H9 (cell line): ENCODE measurements around the gene BANP. TPM values are rescaled to one million over a fixed set of nuclear protein-coding genes. Genes with fewer than 3 reads are reported as not detected.

ENCODE experiments used
- DNase-seq: peaks from one replicate; pipeline ENCODE4 v3.0.0-alpha.2; 2017
- H2AFZ ChIP-seq: one replicate; pipeline ENCODE4 v1.6.1; 2013; ENCODE audit warnings: mild to moderate bottlenecking, low read length, control low read depth, moderate library complexity
- H2AK5ac ChIP-seq: 2 replicates; pipeline ENCODE4 v1.6.1; 2013; ENCODE audit warnings: low read length, control low read depth, mixed read lengths; ENCODE audit not compliant: insufficient read length
- H2BK120ac ChIP-seq: one replicate; pipeline ENCODE4 v1.6.1; 2013; ENCODE audit warnings: low read depth, mild to moderate bottlenecking, low read length, control low read depth, inconsistent platforms; ENCODE audit not compliant: poor library complexity, severe bottlenecking
- H2BK12ac ChIP-seq: 2 replicates; pipeline ENCODE4 v1.6.1; 2013; ENCODE audit warnings: low read length, control low read depth, mixed read lengths, low read depth; ENCODE audit not compliant: insufficient read length
- H2BK15ac ChIP-seq: 2 replicates; pipeline ENCODE4 v1.6.1; 2013; ENCODE audit warnings: low read depth, low read length, control low read depth
- H2BK20ac ChIP-seq: one replicate; pipeline ENCODE4 v1.6.1; 2013; ENCODE audit warnings: low read depth, mild to moderate bottlenecking, low read length, control low read depth, inconsistent platforms; ENCODE audit not compliant: poor library complexity, severe bottlenecking
- H2BK5ac ChIP-seq: 2 replicates; pipeline ENCODE4 v1.6.1; 2013; ENCODE audit warnings: low read length, control low read depth, mixed read lengths; ENCODE audit not compliant: insufficient read length
- H3K14ac ChIP-seq: 2 replicates; pipeline ENCODE4 v1.6.1; 2013; ENCODE audit warnings: low read length, control low read depth; ENCODE audit not compliant: insufficient read depth
- H3K18ac ChIP-seq: 2 replicates; pipeline ENCODE4 v1.6.1; 2013; ENCODE audit warnings: low read depth, mild to moderate bottlenecking, mixed read lengths, low read length, control low read depth; ENCODE audit not compliant: insufficient read length
- H3K23ac ChIP-seq: 2 replicates; pipeline ENCODE4 v1.6.1; 2013; ENCODE audit warnings: low read length, control low read depth, mixed read lengths, low read depth; ENCODE audit not compliant: insufficient read length
- H3K23me2 ChIP-seq: 2 replicates; pipeline ENCODE4 v1.6.1; 2013; ENCODE audit warnings: low read depth, mild to moderate bottlenecking, mixed read lengths, low read length, control low read depth; ENCODE audit not compliant: insufficient read length, poor library complexity, severe bottlenecking
- H3K27ac ChIP-seq: 2 replicates; pipeline ENCODE4 v1.5.1; 2013; ENCODE audit warnings: low read length, control low read depth, mixed read lengths, low read depth; ENCODE audit not compliant: insufficient read length
- H3K27me3 ChIP-seq: 2 replicates; pipeline ENCODE4 v1.6.1; 2013; ENCODE audit warnings: low read length, control low read depth, inconsistent platforms; ENCODE audit not compliant: insufficient read depth
- H3K4ac ChIP-seq: 2 replicates; pipeline ENCODE4 v1.6.1; 2013; ENCODE audit warnings: low read depth, mild to moderate bottlenecking, control low read depth, inconsistent platforms, low read length, moderate library complexity
- H3K4me1 ChIP-seq: 2 replicates; pipeline ENCODE4 v1.6.1; 2013; ENCODE audit warnings: low read length, control low read depth, inconsistent platforms; ENCODE audit not compliant: insufficient read depth
- H3K4me2 ChIP-seq: 2 replicates; pipeline ENCODE4 v1.6.1; 2013; ENCODE audit warnings: low read length, control low read depth, mixed read lengths; ENCODE audit not compliant: insufficient read length, insufficient read depth
- H3K56ac ChIP-seq: 2 replicates; pipeline ENCODE4 v1.6.1; 2013; ENCODE audit warnings: low read depth, mild to moderate bottlenecking, mixed read lengths, low read length, control low read depth; ENCODE audit not compliant: insufficient read length
- H3K79me1 ChIP-seq: 2 replicates; pipeline ENCODE4 v1.6.1; 2013; ENCODE audit warnings: low read depth, mild to moderate bottlenecking, moderate library complexity, low read length, control low read depth, inconsistent platforms; ENCODE audit not compliant: insufficient read depth, poor library complexity, severe bottlenecking
- H3K79me2 ChIP-seq: 2 replicates; pipeline ENCODE4 v1.6.1; 2013; ENCODE audit warnings: low read length, control low read depth, inconsistent platforms; ENCODE audit not compliant: insufficient read depth
- H3K9ac ChIP-seq: 2 replicates; pipeline ENCODE4 v1.6.1; 2013; ENCODE audit warnings: low read length, control low read depth, mixed read lengths; ENCODE audit not compliant: insufficient read length; ENCODE audit errors: extremely low read depth
- H3K9me3 ChIP-seq: one replicate; pipeline ENCODE4 v1.6.1; 2013; ENCODE audit warnings: low read depth, low read length, inconsistent platforms; ENCODE audit not compliant: control insufficient read depth
- H3T11ph ChIP-seq: one replicate; pipeline ENCODE4 v1.6.1; 2013; ENCODE audit warnings: mild to moderate bottlenecking, low read length, control low read depth, inconsistent platforms
- H4K20me1 ChIP-seq: one replicate; pipeline ENCODE4 v1.6.1; 2013; ENCODE audit not compliant: control insufficient read depth, insufficient read length, insufficient read depth
- H4K5ac ChIP-seq: 2 replicates; pipeline ENCODE4 v1.6.1; 2013; ENCODE audit warnings: low read depth, mild to moderate bottlenecking, mixed read lengths, low read length, control low read depth; ENCODE audit not compliant: insufficient read length
- H4K8ac ChIP-seq: replicated peaks from 2 replicates; pipeline ENCODE4 v1.6.1; 2013; ENCODE audit warnings: low read length, control low read depth, mixed read lengths, low read depth; ENCODE audit not compliant: insufficient read length
- H4K91ac ChIP-seq: 2 replicates; pipeline ENCODE4 v1.6.1; 2013; ENCODE audit warnings: low read depth, mild to moderate bottlenecking, moderate library complexity, mixed read lengths, low read length, control low read depth; ENCODE audit not compliant: insufficient read length
- H3K27ac Mint-ChIP-seq, 3 experiments: 2 replicates in 2 of 3; 3 replicates in 1 of 3; pipeline ENCODE4 v1.8.0; 2020 to 2021; ENCODE audit warnings: mixed read lengths in 3 of 3, mild to moderate bottlenecking in 1 of 3, moderate library complexity in 1 of 3
- H3K27me3 Mint-ChIP-seq: 2 replicates; pipeline ENCODE4 v1.8.0; 2021; ENCODE audit warnings: low read depth, mild to moderate bottlenecking, moderate library complexity, mixed read lengths
- H3K36me3 Mint-ChIP-seq, 3 experiments: 2 replicates in 2 of 3; 3 replicates in 1 of 3; pipeline ENCODE4 v1.8.0; 2020 to 2021; ENCODE audit warnings: low read depth in 3 of 3, mixed read lengths in 3 of 3; ENCODE audit not compliant: insufficient read depth in 1 of 3
- H3K4me1 Mint-ChIP-seq, 2 experiments: 2 replicates each; pipeline ENCODE4 v1.8.0; 2020; ENCODE audit warnings: mixed read lengths in 2 of 2
- H3K4me3 Mint-ChIP-seq, 2 experiments: 2 replicates in 1 of 2; 3 replicates in 1 of 2; pipeline ENCODE4 v1.8.0; 2020 to 2021; ENCODE audit warnings: mild to moderate bottlenecking in 2 of 2, mixed read lengths in 2 of 2, moderate library complexity in 1 of 2
- H3K9me3 Mint-ChIP-seq, 2 experiments: 2 replicates in 1 of 2; 3 replicates in 1 of 2; pipeline ENCODE4 v1.8.0; 2020; ENCODE audit warnings: mild to moderate bottlenecking in 2 of 2, mixed read lengths in 2 of 2, moderate library complexity in 1 of 2
- CTCF ChIP-seq: fragments of 200-600 bp; sonication (generic); conservative IDR thresholded peaks from 3 replicates; pipeline ENCODE4 v1.8.0; 2021; ENCODE audit warnings: antibody characterized with exemption, mild to moderate bottlenecking
- WGBS: extraction: QIAGEN DNeasy Blood & Tissue Kit; methylation state at CpG from one replicate; pipeline ENCODE4 v1.1.7; 2013; ENCODE audit warnings: missing lambda C conversion rate, low lambda C conversion rate, mixed read lengths; ENCODE audit not compliant: insufficient read length; ENCODE audit errors: extremely low coverage; 5-methylcytosine and 5-hydroxymethylcytosine counted together
- total RNA-seq: library from RNA; stranded (reverse); gene quantifications from 2 replicates; pipeline ENCODE4 v1.2.1, GENCODE V29; 2021

Gene BANP
- total RNA-seq, 1 experiment from 2014 or later, result 24.9 TPM

- no peak overlapping the region for H3K9ac ChIP-seq
- H3K27ac ChIP-seq, result no peak overlapping the region
- H3K4me2 ChIP-seq, result no peak overlapping the region
- H2BK120ac ChIP-seq, result no peak overlapping the region
- H2BK12ac ChIP-seq, result no peak overlapping the region
- H3K56ac ChIP-seq, result no peak overlapping the region
- H2AFZ ChIP-seq, result no peak overlapping the region
- no peak overlapping the region for H4K8ac ChIP-seq
- no peak overlapping the region for H2BK15ac ChIP-seq
- H4K5ac ChIP-seq, result no peak overlapping the region
- no peaks in the 10 kb centered on the region for H3K36me3 Mint-ChIP-seq
- H3K27me3 Mint-ChIP-seq, result peaks cover 15% of the 10 kb centered on the region
- H3T11ph ChIP-seq, result no peak overlapping the region
- H3K4me1 Mint-ChIP-seq, result peaks cover 28 to 36% of the 10 kb centered on the region in 2 experiments
- no peak overlapping the region for H4K91ac ChIP-seq
- no peak overlapping the region for H3K23ac ChIP-seq
- no peaks in the 10 kb centered on the region for H3K79me1 ChIP-seq
- no peak overlapping the region for H2BK5ac ChIP-seq
- H3K18ac ChIP-seq, result no peak overlapping the region
- no peaks in the 10 kb centered on the region; a peak in 1 of 5 replicates for H3K9me3 Mint-ChIP-seq
- no peak for TF ChIP-seq CTCF
- no peak overlapping the region; a peak in 1 of 5 replicates for H3K4me3 Mint-ChIP-seq
- no peaks in the 10 kb centered on the region for H3K79me2 ChIP-seq
- H3K23me2 ChIP-seq, result no peaks in the 10 kb centered on the region
- H2AK5ac ChIP-seq, result no peak overlapping the region
- no peak overlapping the region for H3K4ac ChIP-seq
- no peaks in the 10 kb centered on the region for H3K27me3 ChIP-seq
- no peak overlapping the region for H3K14ac ChIP-seq
- H3K9me3 ChIP-seq, result no peaks in the 10 kb centered on the region
- H3K4me1 ChIP-seq, result no peaks in the 10 kb centered on the region
- H3K27ac Mint-ChIP-seq, result no peak overlapping the region; a peak in 1 of 7 replicates
- DNase-seq, result no peak
- H2BK20ac ChIP-seq, result no peak overlapping the region
- H4K20me1 ChIP-seq, result no peaks in the 10 kb centered on the region
- no CpG with 5 or more reads among the region's 27 CpGs for WGBS
These were observed 27.0 kb upstream of the BANP start for GRCh38 chr16:87924041-87924810.
